Prostate gland (tissue), 2 donors: Measurements from ENCODE around the gene DNAAF5.

Experiments used
- CTCF ChIP-seq, 4 experiments: fragments of 200-600 bp in 2 of 4; fragments of 450-650 bp in 2 of 4; sonication (generic) in 2 of 4; IDR thresholded peaks; 1 replicate in 3 of 4; 2 replicates in 1 of 4; pipeline ENCODE4 v1.5.1; 2016 to 2019; ENCODE audit warnings: antibody characterized with exemption in 4 of 4, mild to moderate bottlenecking in 2 of 4, moderate library complexity in 2 of 4
- POLR2A ChIP-seq: fragments of 450-650 bp; IDR thresholded peaks from one replicate; pipeline ENCODE4 v1.6.1; 2016; ENCODE audit warnings: antibody characterized with exemption, mild to moderate bottlenecking
- POLR2AphosphoS5 ChIP-seq: sonication (generic); formaldehyde crosslinking; IDR thresholded peaks from one replicate; pipeline ENCODE4 v1.6.1; 2017; ENCODE audit warnings: antibody characterized with exemption

DNA sequence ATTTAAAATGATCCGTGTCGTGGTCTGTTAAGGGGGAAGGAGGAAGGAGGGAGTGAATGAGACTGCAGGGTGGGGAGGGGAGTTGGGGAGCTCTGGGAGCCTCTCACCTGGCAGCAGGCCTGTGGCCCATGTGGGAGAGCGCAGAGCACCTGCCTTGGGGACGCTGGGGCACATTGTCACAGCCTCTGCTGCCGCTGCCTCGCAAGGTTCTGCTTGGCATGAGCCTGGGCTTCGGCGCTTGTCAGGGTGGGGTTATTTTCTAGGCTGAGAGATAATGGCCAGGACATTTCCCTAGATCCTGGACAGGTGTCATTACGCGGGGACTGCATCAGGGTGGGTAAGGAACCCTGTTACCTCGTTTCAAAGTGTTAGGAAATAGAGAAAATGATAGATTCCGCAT is 103.6 kb downstream of the DNAAF5 start:
- TF ChIP-seq POLR2A (no peak), CTCF (IDR thresholded peaks at IDR 0.05) (no peak), POLR2AphosphoS5 (no peak)
